Placental epithelial cell (primary cell): Measurements from ENCODE around the gene KCP. TPM values are rescaled to one million over a fixed set of nuclear protein-coding genes. Genes with fewer than 3 reads are reported as not detected.

Experiments used
- total RNA-seq: library from RNA; depleted of rRNA; stranded (reverse); fragments of >200 nt; gene quantifications from 2 replicates; pipeline ENCODE4 v1.2.3, GENCODE V29; 2012

KCP gene
- total RNA-seq, result 0.33 and 1.2 TPM in 2 replicates

GRCh38 chr7:128910569-128910945, at the start of gene KCP:
Gene KCP, minus strand, starts transcription at chr7:128910709. Its CDS starts 33 bp downstream, at chr7:128910676.

GRCh38 chr7:128937647-128938543, 27.4 kb upstream of the KCP start, which contains the start of gene IRF5:
Gene IRF5, plus strand, starts transcription at chr7:128937927. Its CDS starts 4,155 bp downstream, at chr7:128942082.

GRCh38 chr7:128862571-128863432, 47.7 kb downstream of the KCP start, which contains the start of gene ATP6V1F:
Gene ATP6V1F, plus strand, starts transcription at chr7:128862856. Its CDS starts 49 bp downstream, at chr7:128862905.

GRCh38 chr7:128830231-128831177, 80.0 kb downstream of the KCP start, which contains the start of gene FLNC:
Gene FLNC, plus strand, starts transcription at chr7:128830406. Its CDS starts 232 bp downstream, at chr7:128830638.

Other genes starting within 250 kb of the KCP start
- gene GARIN1A, start 238.4 kb downstream of the KCP start, total RNA-seq, result 0.76 and 1.2 TPM in 2 replicates
- gene CALU, start 171.3 kb downstream of the KCP start, total RNA-seq, result 354 and 588 TPM in 2 replicates
- gene OPN1SW, start 134.9 kb downstream of the KCP start, total RNA-seq, result not detected in 2 replicates
- 0.65 and 1.2 TPM in 2 replicates for gene CCDC136, start 118.7 kb downstream of the KCP start, total RNA-seq
- 77.7 and 271 TPM in 2 replicates for gene FLNC, start 80.3 kb downstream of the KCP start, total RNA-seq
- 78.3 and 111 TPM in 2 replicates for gene ATP6V1F, start 47.9 kb downstream of the KCP start, total RNA-seq
- under 0.01 and 0.22 TPM in 2 replicates for gene IRF5, start 27.2 kb upstream of the KCP start, total RNA-seq
- gene TNPO3, start 144.4 kb upstream of the KCP start, total RNA-seq, result 49.9 and 57.2 TPM in 2 replicates
- gene TSPAN33, start 234.0 kb upstream of the KCP start, total RNA-seq, result under 0.01 and 0.65 TPM in 2 replicates